Lower leg skin (tissue), 4 donors: ENCODE data around the gene PI16. TPM values are rescaled to one million over a fixed set of nuclear protein-coding genes. Genes with fewer than 3 reads are reported as not detected.

ENCODE experiments used
- DNase-seq, 2 donors: peaks; one replicate each; pipeline ENCODE4 v3.0.0-alpha.2; 2019; ENCODE audit warnings: low spot score in 2 of 2
- H3K4me3 ChIP-seq: fragments of 200-600 bp; sonication (generic); 2 replicates; pipeline ENCODE4 v1.5.1; 2017; ENCODE audit warnings: mild to moderate bottlenecking, low read depth; ENCODE audit not compliant: poor library complexity, severe bottlenecking
- CTCF ChIP-seq, 3 donors: fragments of 450-650 bp; IDR thresholded peaks; one replicate each; pipeline ENCODE4 v1.5.1; 2016; ENCODE audit warnings: antibody characterized with exemption in 3 of 3, mild to moderate bottlenecking in 3 of 3, moderate library complexity in 2 of 3
- POLR2A ChIP-seq, 2 donors: fragments of 450-650 bp; IDR thresholded peaks; one replicate each; pipeline ENCODE4 v1.6.1; 2016 to 2017; ENCODE audit warnings: antibody characterized with exemption in 2 of 2, mild to moderate bottlenecking in 1 of 2, moderate library complexity in 1 of 2
- WGBS, 2 donors: methylation state at CpG; one replicate each; pipeline ENCODE4 v1.1.5; 2018; 5-methylcytosine and 5-hydroxymethylcytosine counted together
- intact Hi-C: fragments of 100-400 bp; cut with DNase I; formaldehyde crosslinking; loops from one replicate; pipeline ENCODE4 v1.15.0; 2023; ENCODE audit warnings: low total_unique reads
- total RNA-seq, 4 donors: library from RNA; depleted of rRNA; stranded (reverse); fragments of >200 nt; gene quantifications; one replicate each; pipeline ENCODE4 v1.1.0, GENCODE V29; 2016

Gene PI16
- total RNA-seq, 4 donors from 2014 or later: 2.1 to 18.5 (median 2.7) TPM

GRCh38 chr6:36970892-36971842, 16.6 kb downstream of the PI16 start:
- H3K4me3 ChIP-seq: no peak overlapping the region
- intact Hi-C loops: loop anchor here (5.0 kb wide), 1 partner anchor 54 kb away; no protein-coding TSS in a partner anchor
- 64 to 69% methylated on average over 16 to 17 of the region's 17 CpGs for WGBS, 2 donors
- TF ChIP-seq POLR2A (IDR thresholded peaks at IDR 0.05): no peak
- TF ChIP-seq CTCF (IDR thresholded peaks at IDR 0.05): no peak
- DNase-seq: no peak

- intact Hi-C loops: loop anchor here (5.0 kb wide), 1 partner anchor 55 kb away; no protein-coding TSS in a partner anchor
- 74 to 78% methylated on average over 14 of the region's 14 CpGs for WGBS, 2 donors
- TF ChIP-seq POLR2A (IDR thresholded peaks at IDR 0.05): no peak
- TF ChIP-seq CTCF (IDR thresholded peaks at IDR 0.05): no peak
Measured at GRCh38 chr6:36971921-36972673, 17.6 kb downstream of the PI16 start.

GRCh38 chr6:36973190-36973589, 18.7 kb downstream of the PI16 start:
- 78 to 93% methylated on average over 1 of the region's 1 CpG for WGBS, 2 donors
- no peak overlapping the region for H3K4me3 ChIP-seq
- DNase-seq: no peak
- intact Hi-C loops: loop anchor here (5.0 kb wide), 1 partner anchor 56 kb away; no protein-coding TSS in a partner anchor
- TF ChIP-seq CTCF (IDR thresholded peaks at IDR 0.05): no peak
- TF ChIP-seq POLR2A (IDR thresholded peaks at IDR 0.05): no peak

More at GRCh38 chr6:36971921-36972673, 17.6 kb downstream of the PI16 start:
- no peak for DNase-seq
- H3K4me3 ChIP-seq: no peak overlapping the region

- H3K4me3 ChIP-seq: no peak overlapping the region
- intact Hi-C loops: loop anchor here (5.0 kb wide), 1 partner anchor 56 kb away; no protein-coding TSS in a partner anchor
- 65 to 88% methylated on average over 4 of the region's 4 CpGs for WGBS, 2 donors
- TF ChIP-seq POLR2A (IDR thresholded peaks at IDR 0.05) (no peak), CTCF (IDR thresholded peaks at IDR 0.05) (no peak)
- no peak for DNase-seq
Measured at GRCh38 chr6:36973647-36974046, 19.1 kb downstream of the PI16 start.

- no peak for TF ChIP-seq POLR2A (IDR thresholded peaks at IDR 0.05)
- TF ChIP-seq CTCF (IDR thresholded peaks at IDR 0.05): no peak
- intact Hi-C loops: no loop called here
- no peak overlapping the region for H3K4me3 ChIP-seq
- 87 to 93% methylated on average over 5 to 7 of the region's 7 CpGs for WGBS, 2 donors
- no peak for DNase-seq
Measured at GRCh38 chr6:36975231-36976006, 20.9 kb downstream of the PI16 start.
